Measurements from ENCODE around the gene S100A10.
A peak's percentile ranks its signal among the peaks of the same experiment; 100 is the strongest.

Gene S100A10

DNA sequence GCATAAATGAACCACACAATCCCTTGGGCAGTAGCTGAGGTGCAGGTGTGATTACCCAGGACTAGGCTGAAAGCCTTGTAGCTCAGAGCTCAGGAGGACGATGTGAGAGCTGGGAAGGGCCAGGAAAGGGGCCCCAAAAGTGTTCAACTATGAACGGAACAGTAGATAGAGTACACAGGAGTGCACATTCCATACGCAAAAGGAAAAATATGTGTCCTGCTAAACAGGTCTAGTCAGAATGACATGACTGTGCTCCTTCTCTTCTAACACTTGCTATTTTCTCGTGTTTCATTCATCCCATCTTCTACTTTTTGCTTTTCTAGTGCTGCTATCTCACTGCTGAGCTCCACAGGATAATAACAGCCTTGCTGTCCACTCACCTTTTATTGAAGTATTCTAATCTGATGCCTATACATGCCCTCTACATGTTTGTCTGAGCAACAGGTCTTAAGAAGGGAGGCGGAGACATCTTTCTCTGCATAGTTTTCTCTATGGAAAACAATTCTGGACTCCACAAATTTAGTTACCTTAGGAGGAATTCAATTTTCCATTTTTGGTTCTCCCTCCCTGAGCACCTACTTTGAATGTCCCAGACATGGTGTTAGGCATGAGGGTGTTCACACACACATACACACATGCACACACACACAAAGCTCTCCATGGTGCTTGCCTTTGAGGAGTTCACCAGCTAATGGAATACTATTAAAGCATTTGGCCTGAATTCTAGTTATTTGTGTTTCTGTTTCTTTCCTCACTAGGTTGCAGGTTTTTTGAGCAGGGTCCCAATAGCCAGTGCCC, 3.4 kb downstream of the S100A10 start:
- DNase-seq (ENCODE audit: low read depth, low spot score) = no peak
- in situ Hi-C loops (cut with HindIII; ENCODE audit: low sequenced_read_pairs) = no loop called here
- H3K4me3 ChIP-seq (ENCODE audit: low read depth, low read length) = peak overlapping the region; percentile 97
- TF ChIP-seq, protein P1, sequence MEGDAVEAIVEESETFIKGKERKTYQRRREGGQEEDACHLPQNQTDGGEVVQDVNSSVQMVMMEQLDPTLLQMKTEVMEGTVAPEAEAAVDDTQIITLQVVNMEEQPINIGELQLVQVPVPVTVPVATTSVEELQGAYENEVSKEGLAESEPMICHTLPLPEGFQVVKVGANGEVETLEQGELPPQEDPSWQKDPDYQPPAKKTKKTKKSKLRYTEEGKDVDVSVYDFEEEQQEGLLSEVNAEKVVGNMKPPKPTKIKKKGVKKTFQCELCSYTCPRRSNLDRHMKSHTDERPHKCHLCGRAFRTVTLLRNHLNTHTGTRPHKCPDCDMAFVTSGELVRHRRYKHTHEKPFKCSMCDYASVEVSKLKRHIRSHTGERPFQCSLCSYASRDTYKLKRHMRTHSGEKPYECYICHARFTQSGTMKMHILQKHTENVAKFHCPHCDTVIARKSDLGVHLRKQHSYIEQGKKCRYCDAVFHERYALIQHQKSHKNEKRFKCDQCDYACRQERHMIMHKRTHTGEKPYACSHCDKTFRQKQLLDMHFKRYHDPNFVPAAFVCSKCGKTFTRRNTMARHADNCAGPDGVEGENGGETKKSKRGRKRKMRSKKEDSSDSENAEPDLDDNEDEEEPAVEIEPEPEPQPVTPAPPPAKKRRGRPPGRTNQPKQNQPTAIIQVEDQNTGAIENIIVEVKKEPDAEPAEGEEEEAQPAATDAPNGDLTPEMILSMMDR (IDR thresholded peaks at IDR 0.05; ENCODE audit: low read depth, low read length) = no peak

DNA sequence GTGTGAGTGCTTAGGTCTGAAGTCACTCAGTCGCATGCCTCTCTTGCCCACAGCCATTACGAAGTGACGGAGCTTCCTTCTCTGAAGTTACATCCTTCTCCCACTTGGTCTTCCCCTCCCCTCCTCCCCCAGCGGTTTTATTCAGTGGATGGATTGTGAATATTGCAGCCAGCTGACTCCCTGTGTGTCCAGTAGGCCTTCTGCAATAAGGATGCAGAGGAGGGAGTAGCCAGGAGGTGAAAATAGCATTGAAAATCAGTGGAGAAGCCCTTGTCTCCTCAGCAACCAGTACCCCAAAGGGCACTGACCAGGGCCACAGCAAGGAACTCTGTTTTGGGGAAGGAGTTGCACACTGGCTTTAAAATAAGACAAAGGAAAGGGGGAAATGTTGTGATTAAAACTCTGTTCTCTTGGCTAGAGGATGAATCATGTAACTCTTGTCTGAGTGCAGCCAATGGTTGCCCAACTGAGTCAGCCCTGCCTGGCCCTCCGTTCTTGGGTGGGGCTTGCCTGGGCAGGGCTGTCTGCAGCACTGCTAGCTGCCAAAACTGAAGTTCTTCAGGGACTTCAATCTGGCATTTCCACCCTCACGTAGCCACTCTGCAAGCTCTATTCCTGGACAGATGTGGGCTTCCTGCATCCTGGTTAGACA, 4.3 kb downstream of the S100A10 start:
- in situ Hi-C loops (cut with HindIII; ENCODE audit: low sequenced_read_pairs) = no loop called here
- peak; percentile 88 for DNase-seq (ENCODE audit: low read depth, low spot score)
- peak overlapping the region; percentile 97 for H3K4me3 ChIP-seq (ENCODE audit: low read depth, low read length)
- TF ChIP-seq, protein P1 (IDR thresholded peaks at IDR 0.05; ENCODE audit: low read depth, low read length) = no peak

DNA sequence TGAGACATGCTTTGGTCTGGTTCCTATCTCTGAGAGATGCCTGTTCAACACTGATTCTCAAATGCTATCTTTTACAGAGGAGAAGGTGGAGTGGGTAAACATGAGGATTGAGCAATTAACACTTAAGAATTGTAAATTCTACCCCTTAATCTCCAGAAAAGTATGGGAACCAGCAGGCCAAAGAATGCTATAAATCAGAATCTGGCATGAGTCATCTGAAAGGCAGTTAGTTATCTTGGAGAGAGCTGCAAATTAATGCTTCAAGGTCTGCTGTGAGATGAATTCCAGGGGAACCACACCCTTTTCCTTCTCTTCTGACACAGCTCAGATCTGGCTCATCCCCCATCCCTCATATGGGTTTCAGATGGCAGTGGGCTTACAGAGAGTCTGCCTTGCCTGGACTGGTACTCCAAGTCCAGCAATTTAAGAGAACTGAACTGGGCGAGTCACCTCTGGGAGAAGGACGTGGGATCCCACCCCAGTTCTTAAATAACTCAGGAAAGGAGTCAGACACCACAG, 5.2 kb downstream of the S100A10 start:
- DNase-seq (ENCODE audit: low read depth, low spot score) = peak; percentile 75
- TF ChIP-seq, protein P1 (IDR thresholded peaks at IDR 0.05; ENCODE audit: low read depth, low read length) = no peak
- in situ Hi-C loops (cut with HindIII; ENCODE audit: low sequenced_read_pairs) = no loop called here
- no peak overlapping the region for H3K4me3 ChIP-seq (ENCODE audit: low read depth, low read length)

DNA sequence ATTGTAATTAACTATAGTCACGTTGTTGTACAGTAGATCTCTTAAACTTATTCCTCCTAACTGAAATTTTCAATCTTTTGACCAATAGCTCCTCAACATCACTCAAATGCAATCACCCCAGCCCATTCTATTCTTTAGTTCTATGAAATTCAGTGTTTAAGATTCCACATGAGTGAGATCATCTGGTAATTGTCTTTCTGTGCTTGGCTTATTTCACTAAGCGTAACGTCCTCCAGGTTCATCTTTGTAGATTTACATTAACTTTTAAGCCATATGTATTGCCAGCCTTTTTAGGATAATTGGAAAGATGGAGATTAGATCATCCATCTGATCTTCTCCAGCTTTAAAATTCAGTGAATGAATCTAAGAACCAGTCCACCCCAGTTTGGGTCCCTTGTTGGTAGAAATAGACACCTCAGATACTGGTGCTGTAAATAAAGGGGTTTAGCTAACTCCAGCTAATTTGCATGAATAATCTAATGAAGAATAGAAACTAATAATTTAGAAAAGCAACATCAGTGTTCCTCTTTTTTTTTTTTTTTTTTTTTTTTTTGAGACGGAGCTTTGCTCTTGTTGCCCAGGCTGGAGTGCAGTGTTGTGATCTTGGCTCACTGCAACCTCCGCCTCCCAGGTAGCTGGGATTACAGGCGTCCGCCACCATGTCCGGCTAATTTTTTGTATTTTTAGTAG, 7.0 kb downstream of the S100A10 start:
- DNase-seq (ENCODE audit: low read depth, low spot score) = no peak
- TF ChIP-seq, protein P1 (IDR thresholded peaks at IDR 0.05; ENCODE audit: low read depth, low read length) = no peak
- H3K4me3 ChIP-seq (ENCODE audit: low read depth, low read length) = no peak overlapping the region
- in situ Hi-C loops (cut with HindIII; ENCODE audit: low sequenced_read_pairs) = no loop called here

DNA sequence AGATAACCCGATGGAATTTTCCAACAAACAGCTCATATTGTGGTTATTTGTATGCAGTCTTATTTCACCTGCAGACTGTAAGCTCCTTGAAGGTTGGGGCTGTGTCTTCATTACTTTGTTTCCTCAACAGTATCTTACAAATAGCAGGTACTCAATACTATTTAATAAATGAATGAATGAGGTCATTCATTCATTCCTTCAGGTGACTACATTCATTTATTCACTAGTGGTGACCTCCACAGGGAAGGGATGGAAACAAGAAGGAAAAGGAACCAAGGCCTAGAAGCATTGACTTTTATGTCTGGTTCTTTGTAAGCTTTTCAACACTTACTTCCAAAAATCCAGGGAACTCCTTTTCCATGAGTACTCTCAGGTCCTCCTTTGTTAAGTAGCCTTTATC, 7.9 kb downstream of the S100A10 start:
- no peak for DNase-seq (ENCODE audit: low read depth, low spot score)
- in situ Hi-C loops (cut with HindIII; ENCODE audit: low sequenced_read_pairs) = no loop called here
- no peak overlapping the region for H3K4me3 ChIP-seq (ENCODE audit: low read depth, low read length)
- TF ChIP-seq, protein P1 (IDR thresholded peaks at IDR 0.05; ENCODE audit: low read depth, low read length) = no peak

DNA sequence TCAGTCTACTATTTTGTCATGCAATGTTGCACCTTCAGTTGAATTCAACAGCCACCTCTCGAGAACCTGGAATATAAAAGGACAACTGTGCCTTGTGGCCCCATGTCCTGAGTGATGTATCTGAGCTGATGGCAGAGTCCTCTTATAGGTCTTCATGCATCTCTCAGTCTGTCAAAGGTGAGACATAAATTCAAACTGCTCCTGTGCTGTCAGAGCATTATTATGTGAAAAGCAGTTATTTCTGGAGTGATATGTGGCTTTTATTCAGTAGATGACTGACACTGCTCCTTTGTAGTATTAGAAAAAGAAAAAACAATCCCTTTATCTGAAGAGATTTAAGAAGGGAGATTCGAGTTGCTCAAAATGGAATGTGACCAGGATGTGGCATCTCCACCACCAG, 8.4 kb downstream of the S100A10 start:
- in situ Hi-C loops (cut with HindIII; ENCODE audit: low sequenced_read_pairs) = no loop called here
- DNase-seq (ENCODE audit: low read depth, low spot score) = no peak
- TF ChIP-seq, protein P1 (IDR thresholded peaks at IDR 0.05; ENCODE audit: low read depth, low read length) = no peak
- no peak overlapping the region for H3K4me3 ChIP-seq (ENCODE audit: low read depth, low read length)

All from astrocyte of the spinal cord (primary cell).